SU-DHL-6 (cell line): ENCODE measurements around the gene RBFOX1.

Experiments
- EZH2phosphoT487 ChIP-seq: fragments of 200-600 bp; sonication (generic), shearing (Covaris generic); conservative IDR thresholded peaks from 2 replicates; pipeline ENCODE4 v1.6.1; 2018; ENCODE audit warnings: mild to moderate bottlenecking, antibody characterized with exemption, low read length, moderate library complexity, mixed read lengths
- TF ChIP-seq, protein P1 (sequence below): fragments of 200-600 bp; sonication (generic); IDR thresholded peaks from one replicate; pipeline ENCODE4 v1.5.1; 2017; ENCODE audit warnings: antibody characterized with exemption, mild to moderate bottlenecking, low read length, moderate library complexity; ENCODE audit not compliant: insufficient read depth, poor library complexity, severe bottlenecking

DNA sequence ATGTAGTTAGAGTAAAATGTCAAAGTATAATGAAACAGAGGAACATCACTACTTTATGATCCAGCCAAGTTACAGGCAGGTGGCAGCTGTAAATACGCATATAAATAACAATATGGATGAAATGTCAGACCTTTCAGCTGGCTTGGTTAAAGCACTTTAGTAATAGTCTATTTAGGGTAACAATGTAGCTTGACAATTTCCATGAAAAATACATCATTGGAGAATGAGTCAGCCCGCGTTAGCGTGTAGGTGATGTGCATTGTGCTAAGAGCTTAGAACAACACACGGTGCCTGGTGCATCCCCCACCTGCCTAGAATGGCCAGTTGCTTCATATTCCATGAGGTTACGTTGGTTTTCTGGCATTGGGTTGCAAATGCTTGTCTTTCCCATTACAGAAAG, 119.4 kb downstream of the RBFOX1 start:
- TF ChIP-seq, protein P1, sequence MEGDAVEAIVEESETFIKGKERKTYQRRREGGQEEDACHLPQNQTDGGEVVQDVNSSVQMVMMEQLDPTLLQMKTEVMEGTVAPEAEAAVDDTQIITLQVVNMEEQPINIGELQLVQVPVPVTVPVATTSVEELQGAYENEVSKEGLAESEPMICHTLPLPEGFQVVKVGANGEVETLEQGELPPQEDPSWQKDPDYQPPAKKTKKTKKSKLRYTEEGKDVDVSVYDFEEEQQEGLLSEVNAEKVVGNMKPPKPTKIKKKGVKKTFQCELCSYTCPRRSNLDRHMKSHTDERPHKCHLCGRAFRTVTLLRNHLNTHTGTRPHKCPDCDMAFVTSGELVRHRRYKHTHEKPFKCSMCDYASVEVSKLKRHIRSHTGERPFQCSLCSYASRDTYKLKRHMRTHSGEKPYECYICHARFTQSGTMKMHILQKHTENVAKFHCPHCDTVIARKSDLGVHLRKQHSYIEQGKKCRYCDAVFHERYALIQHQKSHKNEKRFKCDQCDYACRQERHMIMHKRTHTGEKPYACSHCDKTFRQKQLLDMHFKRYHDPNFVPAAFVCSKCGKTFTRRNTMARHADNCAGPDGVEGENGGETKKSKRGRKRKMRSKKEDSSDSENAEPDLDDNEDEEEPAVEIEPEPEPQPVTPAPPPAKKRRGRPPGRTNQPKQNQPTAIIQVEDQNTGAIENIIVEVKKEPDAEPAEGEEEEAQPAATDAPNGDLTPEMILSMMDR: no peak
- no peak for TF ChIP-seq EZH2phosphoT487
